ENCODE results near the gene PTEN.

The PTEN gene

DNA sequence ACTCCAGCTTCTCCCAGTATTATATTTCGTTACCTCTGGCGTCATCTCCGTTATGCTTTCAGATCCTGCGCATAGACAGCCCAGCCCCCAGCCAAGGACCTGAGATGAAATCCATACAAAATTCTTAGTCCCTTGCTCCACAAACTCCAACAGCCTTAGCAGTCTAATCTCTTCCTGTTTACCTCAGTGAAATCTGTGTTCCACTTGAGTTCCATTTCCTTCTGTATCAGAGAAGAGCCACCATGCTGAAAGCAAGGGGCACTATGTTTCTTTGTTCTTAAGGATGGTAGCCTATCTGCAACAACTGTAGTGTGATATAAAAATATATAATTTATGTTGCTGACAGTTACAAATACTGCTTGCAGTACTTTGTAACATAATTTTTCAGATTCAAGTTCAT is 59.8 kb downstream of the PTEN start:
- Histone ChIP-seq H3K9me3 (ENCODE audit: control insufficient read depth in 2 of 2, low read length in 2 of 2) (no peaks in the 10 kb centered on the region), H3K4me1 (ENCODE audit: control insufficient read depth, insufficient read depth, low read length) (no peaks in the 10 kb centered on the region), H3K9ac (ENCODE audit: low read length in 2 of 2) (no peak overlapping the region), H3K4me3 (ENCODE audit: low read length in 2 of 2) (no peak overlapping the region), H3K27ac (ENCODE audit: low read length) (no peak overlapping the region), H3K36me3 (ENCODE audit: control insufficient read depth in 2 of 2, insufficient read depth in 2 of 2, low read length in 2 of 2) (no peaks in the 10 kb centered on the region), H3K27me3 (ENCODE audit: control insufficient read depth in 1 of 2, insufficient read depth in 2 of 2, low read length in 2 of 2) (no peaks in the 10 kb centered on the region)

DNA sequence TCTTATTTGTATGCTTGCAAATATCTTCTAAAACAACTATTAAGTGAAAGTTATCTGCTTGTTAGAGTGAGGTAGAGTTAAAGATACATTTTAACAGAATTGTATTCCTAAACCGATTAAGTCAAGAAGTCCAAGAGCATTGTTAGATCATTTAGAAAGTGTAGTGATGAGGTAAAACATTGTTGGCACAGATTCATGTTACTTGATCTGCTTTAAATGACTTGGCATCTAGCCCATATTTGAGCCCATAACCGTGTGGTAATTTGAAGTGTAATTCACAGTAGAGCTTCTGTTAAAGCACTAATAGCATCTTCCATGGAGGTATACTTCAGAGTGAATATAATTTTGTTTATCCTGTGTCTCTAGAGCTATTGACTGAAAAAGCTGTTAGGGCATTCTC is 62.1 kb downstream of the PTEN start:
- Histone ChIP-seq H3K36me3 (ENCODE audit: control insufficient read depth in 2 of 2, insufficient read depth in 2 of 2, low read length in 2 of 2) (no peaks in the 10 kb centered on the region), H3K4me1 (ENCODE audit: control insufficient read depth, insufficient read depth, low read length) (no peaks in the 10 kb centered on the region), H3K9me3 (ENCODE audit: control insufficient read depth in 2 of 2, low read length in 2 of 2) (no peaks in the 10 kb centered on the region), H3K27ac (ENCODE audit: low read length) (no peak overlapping the region), H3K9ac (ENCODE audit: low read length in 2 of 2) (no peak overlapping the region), H3K4me3 (ENCODE audit: low read length in 2 of 2) (no peak overlapping the region), H3K27me3 (ENCODE audit: control insufficient read depth in 1 of 2, insufficient read depth in 2 of 2, low read length in 2 of 2) (no peaks in the 10 kb centered on the region)

DNA sequence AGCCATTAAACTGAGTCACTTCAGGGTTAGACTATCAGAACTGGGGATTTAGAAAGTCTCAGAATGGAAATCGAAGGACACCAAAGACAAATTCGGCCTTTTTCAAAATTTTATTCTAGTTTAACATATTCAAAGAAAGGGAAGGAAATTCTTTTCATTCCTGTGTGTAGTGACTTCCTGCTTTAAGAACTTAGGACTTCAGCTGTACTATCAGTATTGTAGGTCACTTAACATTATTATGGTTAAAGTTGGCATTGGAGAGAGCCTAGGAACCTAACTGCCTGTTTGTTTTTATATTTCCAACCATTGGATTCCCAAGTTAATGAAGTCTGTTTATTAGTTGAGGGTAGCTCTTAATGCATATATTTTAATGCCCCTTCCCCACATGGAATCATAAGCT is 63.7 kb downstream of the PTEN start:
- H3K4me1 ChIP-seq (ENCODE audit: control insufficient read depth, insufficient read depth, low read length): no peaks in the 10 kb centered on the region
- no peak overlapping the region for H3K27ac ChIP-seq (ENCODE audit: low read length)

DNA sequence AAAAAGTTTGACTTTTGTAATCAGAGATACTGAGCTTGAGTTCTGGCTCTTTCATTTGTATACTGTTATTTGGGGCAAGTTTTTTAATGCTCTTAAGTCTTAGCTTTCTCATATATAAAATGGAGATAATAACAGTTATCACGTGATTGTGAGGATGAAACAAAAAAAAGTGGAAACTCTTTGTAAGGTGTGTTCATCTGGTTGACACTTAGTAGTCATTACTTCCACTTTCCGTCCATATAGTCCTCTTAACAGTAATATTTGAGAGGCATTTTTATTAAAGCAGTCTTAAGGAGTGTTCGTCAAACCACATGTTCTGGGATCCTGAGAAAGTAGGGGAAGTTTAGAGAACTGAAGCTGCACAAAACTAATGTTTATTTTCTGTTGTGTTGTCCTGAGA is 65.6 kb downstream of the PTEN start:
- no peaks in the 10 kb centered on the region for H3K27me3 ChIP-seq (ENCODE audit: control insufficient read depth in 1 of 2, insufficient read depth in 2 of 2, low read length in 2 of 2)
- no peaks in the 10 kb centered on the region for H3K9me3 ChIP-seq (ENCODE audit: control insufficient read depth in 2 of 2, low read length in 2 of 2)
- no peak overlapping the region for H3K4me3 ChIP-seq (ENCODE audit: low read length in 2 of 2)
- no peak overlapping the region for H3K9ac ChIP-seq (ENCODE audit: low read length in 2 of 2)
- H3K4me1 ChIP-seq (ENCODE audit: control insufficient read depth, insufficient read depth, low read length): no peaks in the 10 kb centered on the region
- H3K36me3 ChIP-seq (ENCODE audit: control insufficient read depth in 2 of 2, insufficient read depth in 2 of 2, low read length in 2 of 2): no peaks in the 10 kb centered on the region
- no peak overlapping the region for H3K27ac ChIP-seq (ENCODE audit: low read length)

More for the DNA sequence above, 63.7 kb downstream of the PTEN start:
- no peaks in the 10 kb centered on the region for H3K27me3 ChIP-seq (ENCODE audit: control insufficient read depth in 1 of 2, insufficient read depth in 2 of 2, low read length in 2 of 2)
- no peak overlapping the region for H3K9ac ChIP-seq (ENCODE audit: low read length in 2 of 2)
- H3K36me3 ChIP-seq (ENCODE audit: control insufficient read depth in 2 of 2, insufficient read depth in 2 of 2, low read length in 2 of 2): no peaks in the 10 kb centered on the region
- H3K4me3 ChIP-seq (ENCODE audit: low read length in 2 of 2): no peak overlapping the region
- no peaks in the 10 kb centered on the region for H3K9me3 ChIP-seq (ENCODE audit: control insufficient read depth in 2 of 2, low read length in 2 of 2)

DNA sequence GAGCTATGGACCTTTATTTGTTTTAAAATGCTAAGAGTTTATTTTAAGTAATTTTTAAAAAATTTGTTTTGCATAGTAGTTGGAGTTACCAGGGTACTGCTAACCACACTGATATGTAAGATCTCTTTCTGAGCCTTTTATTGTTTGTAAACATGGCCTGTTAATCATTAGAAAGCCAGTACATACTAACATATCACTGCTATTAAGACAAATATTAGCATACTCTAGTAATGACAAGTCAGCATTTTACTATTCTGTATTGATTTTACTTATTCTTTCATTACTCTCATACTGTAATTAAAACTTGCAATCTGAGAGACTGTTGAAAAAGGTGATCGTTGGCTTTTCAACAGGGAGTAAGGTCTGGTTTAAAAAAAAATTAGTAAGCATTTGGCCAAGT is 66.7 kb downstream of the PTEN start:
- no peaks in the 10 kb centered on the region for H3K9me3 ChIP-seq (ENCODE audit: control insufficient read depth in 2 of 2, low read length in 2 of 2)
- H3K4me1 ChIP-seq (ENCODE audit: control insufficient read depth, insufficient read depth, low read length): no peaks in the 10 kb centered on the region
- H3K4me3 ChIP-seq (ENCODE audit: low read length in 2 of 2): no peak overlapping the region
- no peak overlapping the region for H3K27ac ChIP-seq (ENCODE audit: low read length)
- H3K27me3 ChIP-seq (ENCODE audit: control insufficient read depth in 1 of 2, insufficient read depth in 2 of 2, low read length in 2 of 2): no peaks in the 10 kb centered on the region
- H3K36me3 ChIP-seq (ENCODE audit: control insufficient read depth in 2 of 2, insufficient read depth in 2 of 2, low read length in 2 of 2): no peaks in the 10 kb centered on the region
- H3K9ac ChIP-seq (ENCODE audit: low read length in 2 of 2): no peak overlapping the region

DNA sequence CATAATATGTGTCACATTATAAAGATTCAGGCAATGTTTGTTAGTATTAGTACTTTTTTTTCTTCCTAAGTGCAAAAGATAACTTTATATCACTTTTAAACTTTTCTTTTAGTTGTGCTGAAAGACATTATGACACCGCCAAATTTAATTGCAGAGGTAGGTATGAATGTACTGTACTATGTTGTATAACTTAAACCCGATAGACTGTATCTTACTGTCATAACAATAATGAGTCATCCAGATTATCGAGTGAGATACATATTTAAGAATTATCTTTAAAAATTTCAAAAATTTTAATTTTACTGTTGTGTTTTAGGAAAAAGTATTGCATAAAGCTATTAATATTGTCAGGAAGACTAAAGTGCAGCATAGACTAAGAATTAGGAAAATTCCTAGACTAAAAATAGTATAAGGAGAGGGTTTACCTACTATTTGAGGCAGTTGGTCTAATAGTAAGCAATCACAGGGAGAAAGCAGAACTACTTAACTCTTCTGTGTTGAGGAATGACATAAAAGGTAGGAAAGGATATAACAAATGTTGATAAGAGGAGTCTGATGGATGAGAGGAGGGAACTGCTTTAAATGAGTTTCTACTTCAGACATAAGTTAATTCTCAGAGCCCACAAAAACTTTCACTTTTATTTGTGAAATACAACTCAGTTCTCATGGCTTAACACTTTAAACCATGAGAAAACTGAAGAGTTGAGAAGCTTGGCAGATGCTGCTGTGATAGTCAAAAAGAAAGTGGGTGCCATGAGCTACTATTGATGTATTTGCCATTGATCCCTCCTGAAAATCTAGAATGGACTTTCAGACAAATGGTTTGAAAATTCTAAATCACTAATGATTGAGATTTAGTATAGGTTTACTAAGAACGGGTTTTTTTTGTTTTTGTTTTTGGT is 67.8 kb downstream of the PTEN start:
- Histone ChIP-seq H3K4me3 (ENCODE audit: low read length in 2 of 2) (no peak overlapping the region), H3K27ac (ENCODE audit: low read length) (no peak overlapping the region), H3K4me1 (ENCODE audit: control insufficient read depth, insufficient read depth, low read length) (no peaks in the 10 kb centered on the region), H3K27me3 (ENCODE audit: control insufficient read depth in 1 of 2, insufficient read depth in 2 of 2, low read length in 2 of 2) (no peaks in the 10 kb centered on the region), H3K9me3 (ENCODE audit: control insufficient read depth in 2 of 2, low read length in 2 of 2) (no peaks in the 10 kb centered on the region), H3K9ac (ENCODE audit: low read length in 2 of 2) (no peak overlapping the region), H3K36me3 (ENCODE audit: control insufficient read depth in 2 of 2, insufficient read depth in 2 of 2, low read length in 2 of 2) (no peaks in the 10 kb centered on the region)

DNA sequence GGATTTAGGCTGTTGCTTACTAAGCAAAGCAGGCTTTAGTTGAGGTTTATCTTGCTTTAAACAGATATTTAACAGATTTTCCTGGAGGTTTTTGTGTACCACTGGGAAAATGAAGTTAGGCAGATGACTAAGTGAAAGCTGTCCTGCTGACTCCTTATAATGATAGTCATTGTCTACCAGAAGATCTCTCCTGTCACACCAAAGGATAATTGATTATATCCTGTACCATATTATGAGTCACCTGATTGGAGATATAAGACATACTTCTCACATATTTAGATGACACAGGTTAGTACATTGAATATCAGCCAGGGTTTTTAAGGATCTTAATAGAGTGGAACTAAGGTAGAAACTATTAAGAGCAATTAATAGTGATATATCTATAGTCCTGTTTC is 68.4 kb downstream of the PTEN start:
- H3K9me3 ChIP-seq (ENCODE audit: control insufficient read depth in 2 of 2, low read length in 2 of 2): no peaks in the 10 kb centered on the region
- H3K27me3 ChIP-seq (ENCODE audit: control insufficient read depth in 1 of 2, insufficient read depth in 2 of 2, low read length in 2 of 2): no peaks in the 10 kb centered on the region
- no peaks in the 10 kb centered on the region for H3K4me1 ChIP-seq (ENCODE audit: control insufficient read depth, insufficient read depth, low read length)
- no peaks in the 10 kb centered on the region for H3K36me3 ChIP-seq (ENCODE audit: control insufficient read depth in 2 of 2, insufficient read depth in 2 of 2, low read length in 2 of 2)
- H3K9ac ChIP-seq (ENCODE audit: low read length in 2 of 2): no peak overlapping the region
- H3K27ac ChIP-seq (ENCODE audit: low read length): no peak overlapping the region
- H3K4me3 ChIP-seq (ENCODE audit: low read length in 2 of 2): no peak overlapping the region

DNA sequence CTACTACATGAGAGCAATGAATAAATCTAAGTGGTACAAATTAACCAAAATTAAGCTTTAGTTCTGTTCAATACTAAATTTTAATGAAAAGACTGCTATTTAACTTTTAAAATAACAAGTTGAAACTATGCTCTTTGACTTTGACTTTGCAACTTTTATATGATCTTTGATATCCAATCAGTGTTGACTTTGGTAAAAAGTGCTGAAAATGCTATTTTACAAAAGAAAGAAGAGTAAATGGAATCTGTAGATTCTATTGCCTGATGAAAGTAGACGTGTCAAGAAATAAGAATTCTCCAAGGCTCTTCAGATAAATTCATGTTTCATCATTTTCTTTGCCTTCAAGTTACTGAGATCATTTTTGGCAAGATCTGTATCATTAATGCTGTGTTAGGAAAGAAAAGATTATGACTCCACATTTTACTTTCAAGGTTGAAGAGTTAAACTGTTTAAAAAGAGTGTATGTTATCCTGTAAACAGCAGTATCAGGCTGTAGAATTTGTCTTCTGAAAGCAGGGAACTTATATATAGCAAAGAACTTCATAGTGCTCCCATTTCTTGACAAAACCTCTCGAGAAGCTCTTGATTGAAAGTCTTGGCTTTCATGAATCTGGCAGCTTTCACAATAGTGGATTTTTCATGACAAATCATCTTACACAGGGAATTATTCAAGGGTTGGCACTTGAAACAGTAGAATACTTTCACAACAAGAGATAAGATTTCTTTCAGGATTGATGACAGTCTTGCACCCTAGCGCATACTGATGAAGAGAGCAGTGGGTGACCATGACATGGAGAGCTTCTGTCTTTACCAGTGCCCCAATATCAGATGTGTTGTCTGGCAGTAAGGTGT is 72.1 kb downstream of the PTEN start:
- Histone ChIP-seq H3K9ac (ENCODE audit: low read length in 2 of 2) (no peak overlapping the region), H3K27me3 (ENCODE audit: control insufficient read depth in 1 of 2, insufficient read depth in 2 of 2, low read length in 2 of 2) (no peaks in the 10 kb centered on the region), H3K4me1 (ENCODE audit: control insufficient read depth, insufficient read depth, low read length) (no peaks in the 10 kb centered on the region), H3K27ac (ENCODE audit: low read length) (no peak overlapping the region), H3K4me3 (ENCODE audit: low read length in 2 of 2) (no peak overlapping the region), H3K36me3 (ENCODE audit: control insufficient read depth in 2 of 2, insufficient read depth in 2 of 2, low read length in 2 of 2) (no peaks in the 10 kb centered on the region), H3K9me3 (ENCODE audit: control insufficient read depth in 2 of 2, low read length in 2 of 2) (no peaks in the 10 kb centered on the region)

DNA sequence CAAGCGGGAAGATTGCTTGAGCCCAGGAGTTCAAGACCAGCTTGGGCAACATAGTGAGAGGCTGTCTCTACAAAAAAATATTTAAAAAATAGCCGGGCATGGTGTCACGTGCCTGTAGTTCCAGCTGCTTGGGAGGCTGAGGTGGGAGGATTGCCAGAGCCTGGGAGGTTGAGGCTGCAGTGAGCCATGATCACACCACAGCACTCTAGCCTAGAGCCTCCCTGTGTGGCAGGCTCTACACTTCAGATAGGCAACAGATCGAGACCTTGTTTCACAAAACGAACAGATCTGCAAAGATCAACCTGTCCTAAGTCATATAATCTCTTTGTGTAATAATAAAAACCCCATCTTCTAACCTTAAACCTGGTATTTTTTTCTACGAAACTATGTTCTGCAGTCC is 76.8 kb downstream of the PTEN start:
- Histone ChIP-seq H3K36me3 (ENCODE audit: control insufficient read depth in 2 of 2, insufficient read depth in 2 of 2, low read length in 2 of 2) (no peaks in the 10 kb centered on the region), H3K9ac (ENCODE audit: low read length in 2 of 2) (no peak overlapping the region), H3K9me3 (ENCODE audit: control insufficient read depth in 2 of 2, low read length in 2 of 2) (no peaks in the 10 kb centered on the region), H3K27me3 (ENCODE audit: control insufficient read depth in 1 of 2, insufficient read depth in 2 of 2, low read length in 2 of 2) (no peaks in the 10 kb centered on the region), H3K4me1 (ENCODE audit: control insufficient read depth, insufficient read depth, low read length) (no peaks in the 10 kb centered on the region), H3K4me3 (ENCODE audit: low read length in 2 of 2) (no peak overlapping the region), H3K27ac (ENCODE audit: low read length) (no peak overlapping the region)

DNA sequence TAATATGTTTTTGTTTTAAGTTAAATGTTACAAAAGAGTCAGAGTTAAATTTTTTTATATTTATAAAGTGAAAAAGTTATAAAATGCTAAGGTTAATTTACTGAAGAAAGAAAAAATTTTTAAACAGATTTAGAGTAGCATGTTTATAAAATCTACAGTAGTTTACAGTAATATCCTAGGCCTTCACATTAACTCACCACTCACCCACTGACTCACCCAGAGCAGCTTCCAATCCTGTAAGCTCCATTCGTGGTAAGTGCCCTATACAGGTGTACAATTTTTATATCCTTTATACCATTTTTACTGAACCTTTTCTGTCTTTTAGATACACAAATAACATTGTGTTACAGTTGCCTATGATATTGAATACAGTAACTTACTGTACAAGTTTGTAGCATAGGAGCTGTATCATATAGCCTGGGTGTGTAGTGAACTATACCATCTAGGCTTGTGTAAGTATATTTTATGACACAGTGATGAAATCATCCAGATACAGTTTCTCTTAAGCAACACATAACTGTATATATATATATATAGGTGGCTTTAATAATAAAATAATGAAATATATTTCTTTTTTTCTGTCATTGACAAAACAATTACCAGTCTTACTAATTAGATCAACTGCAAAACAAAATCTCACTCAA is 79.6 kb downstream of the PTEN start:
- no peak overlapping the region for H3K4me3 ChIP-seq (ENCODE audit: low read length in 2 of 2)
- no peak overlapping the region for H3K9ac ChIP-seq (ENCODE audit: low read length in 2 of 2)
- H3K36me3 ChIP-seq (ENCODE audit: control insufficient read depth in 2 of 2, insufficient read depth in 2 of 2, low read length in 2 of 2): peaks cover 0 to 3% of the 10 kb centered on the region in 2 donors
- H3K27me3 ChIP-seq (ENCODE audit: control insufficient read depth in 1 of 2, insufficient read depth in 2 of 2, low read length in 2 of 2): no peaks in the 10 kb centered on the region
- H3K27ac ChIP-seq (ENCODE audit: low read length): no peak overlapping the region
- no peaks in the 10 kb centered on the region for H3K4me1 ChIP-seq (ENCODE audit: control insufficient read depth, insufficient read depth, low read length)
- H3K9me3 ChIP-seq (ENCODE audit: control insufficient read depth in 2 of 2, low read length in 2 of 2): no peaks in the 10 kb centered on the region

Data from stomach smooth muscle (tissue), 2 donors.